ENCODE results near the gene LRRC43. TPM values are rescaled to one million over a fixed set of nuclear protein-coding genes. Genes with fewer than 3 reads are reported as not detected.

LRRC43 gene
- total and polyA plus RNA-seq, 10 of the 15 experiments (the other 5 are each of a cell fraction or from before 2014, with no cell fraction given): 0.23 TPM; not detected in 9

DNA sequence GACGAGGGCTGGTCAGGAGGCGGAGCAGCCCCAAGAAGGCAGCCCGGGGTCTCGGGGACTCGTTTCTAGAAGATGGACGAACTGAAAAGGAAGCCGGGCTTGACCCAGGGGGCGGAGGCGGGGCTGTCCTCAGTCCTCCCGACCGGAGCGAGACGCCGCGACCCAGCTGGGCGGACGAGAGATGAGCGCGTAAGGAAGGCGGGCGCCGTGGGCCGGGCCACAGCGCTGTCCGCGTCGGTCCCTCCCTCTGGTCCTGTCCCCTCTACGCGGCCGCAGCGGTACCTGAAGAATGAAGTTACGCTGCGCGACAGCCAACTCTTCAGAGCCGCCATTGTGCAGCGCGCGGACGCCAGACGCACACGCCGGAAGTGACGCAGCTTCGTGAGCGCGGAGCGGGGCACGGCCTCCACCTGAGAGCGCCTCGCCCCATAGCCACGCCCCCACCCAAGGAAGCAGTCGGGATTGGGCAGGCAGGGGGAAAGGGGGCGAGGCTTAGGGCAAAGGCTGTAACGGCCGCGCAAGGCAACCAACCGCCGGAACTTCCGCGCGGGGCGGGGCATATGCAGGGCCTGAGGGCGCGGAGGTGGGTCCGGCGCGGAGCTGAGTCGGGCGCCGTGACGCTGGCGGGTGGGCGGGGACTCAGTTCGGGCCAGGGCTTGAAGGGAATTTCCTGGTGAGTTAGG, 42.9 kb downstream of the LRRC43 start, which contains the start of gene DIABLO (continued):
- TF ChIP-seq RBBP5 (conservative IDR thresholded peaks at IDR 0.05) (0 out of 2 replicates have a peak, but pooled peaks have one; percentile 61), LARP7 (IDR thresholded peaks at IDR 0.05) (peak; percentile 95), CHD2 (IDR thresholded peaks at IDR 0.05; ENCODE audit: borderline replicate concordance, low read depth, low read length) (0 out of 2 replicates have a peak, but pooled peaks have one; percentile 38), SUPT20H (IDR thresholded peaks at IDR 0.05; ENCODE audit: borderline replicate concordance, control insufficient read depth, low read depth, low read length) (no peak), TCF7 (IDR thresholded peaks at IDR 0.05; ENCODE audit: borderline replicate concordance) (no peak)

DNA sequence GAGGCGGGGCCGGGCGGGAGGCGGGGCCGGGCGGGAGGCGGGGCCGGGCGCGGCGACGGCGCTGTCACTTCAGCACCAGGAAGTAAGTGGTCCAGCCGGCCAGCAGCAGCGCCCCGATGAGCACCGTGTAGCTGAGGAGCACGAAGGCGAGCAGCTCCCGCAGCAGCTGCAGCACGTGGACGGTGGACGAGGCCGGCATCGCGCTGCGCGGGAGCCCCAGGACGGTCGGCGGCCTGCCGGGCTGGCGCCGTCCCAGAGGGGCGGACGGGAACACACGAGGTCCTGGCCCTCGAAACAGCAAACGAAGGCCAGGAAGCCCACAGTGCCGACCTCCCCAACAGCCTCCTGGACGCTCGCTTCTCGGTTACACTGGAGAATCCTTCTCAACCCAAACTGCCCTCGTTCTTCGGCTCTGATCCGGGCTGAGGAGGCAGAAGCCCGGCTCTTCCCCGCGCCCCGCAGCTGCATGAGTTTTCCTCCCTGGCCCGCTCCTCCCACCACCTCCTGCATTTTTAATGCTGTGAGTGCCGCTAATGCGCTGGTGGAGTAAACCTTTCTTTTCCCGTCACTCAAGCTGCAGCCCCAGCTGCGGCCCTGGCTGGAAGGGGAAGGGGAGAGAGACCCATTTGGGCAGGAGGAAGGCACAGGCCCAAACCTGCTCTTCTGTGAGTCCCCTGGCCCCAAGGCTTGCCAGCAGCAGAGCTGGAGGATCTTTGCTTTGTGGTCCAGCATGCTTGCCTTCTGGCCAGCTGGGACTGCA, 43.6 kb downstream of the LRRC43 start:
- ChIA-PET RAD21 (ENCODE audit: unreplicated experiment) (interaction anchor here (0.9 to 1.2 kb wide), 3 partner anchors 40 to 308 kb away, joined by 3 to 10 read pairs (median 3); partner anchors contain the start of gene CFAP251), SMC1A (ENCODE audit: uncharacterized antibody, unreplicated experiment) (interaction anchor here (0.5 to 1.8 kb wide), 6 partner anchors 14 to 338 kb away, joined by 3 to 7 read pairs (median 4); partner anchors contain the start of genes PSMD9 and VPS33A), CTCF (interaction anchor here (2.3 to 2.4 kb wide), 2 partner anchors 41 to 130 kb away, joined by 6 to 9 read pairs; no protein-coding TSS in a partner anchor), POLR2A (interaction anchor here (0.6 to 1.5 kb wide), 7 partner anchors 10 to 805 kb away, joined by 3 to 4 read pairs (median 4); no protein-coding TSS in a partner anchor)
- DNase-seq (ENCODE audit: low read depth, low spot score) (no peak), ATAC-seq (peak; percentile 73), FAIRE-seq (no peak)
- H3K4me3 ChIP-seq: peak overlapping the region; percentile 65
- BruUV-seq (replicated peaks): no TSS peak
- peaks cover 0 to 6% of the 10 kb centered on the region in 2 experiments; a peak in 3 of 4 replicates for H3K36me3 ChIP-seq (ENCODE audit: control insufficient read depth in 2 of 2, insufficient read depth in 2 of 2, low read length in 1 of 2)
- peaks cover 16% of the 10 kb centered on the region for H3K4me1 ChIP-seq (ENCODE audit: control insufficient read depth, insufficient read depth, low read length)
- H3K4me2 ChIP-seq (ENCODE audit: control insufficient read depth, insufficient read depth): peak overlapping the region; percentile 96
- H4K20me1 ChIP-seq (ENCODE audit: control insufficient read depth, insufficient read depth): no peaks in the 10 kb centered on the region; the same call in 1 of the 2 replicates
- no peaks in the 10 kb centered on the region for H3K9me3 ChIP-seq (replicated peaks; ENCODE audit: control insufficient read depth, insufficient read depth, low read length)
- H3K27ac ChIP-seq (ENCODE audit: control insufficient read depth, insufficient read depth): no peak overlapping the region
- peaks cover 23% of the 10 kb centered on the region for H3K79me2 ChIP-seq (ENCODE audit: control insufficient read depth, insufficient read depth, low read length)
- H3K9ac ChIP-seq (ENCODE audit: control insufficient read depth, insufficient read depth, low read length): no peak overlapping the region
- WGBS (ENCODE audit: insufficient coverage, insufficient replicate concordance, low lambda C conversion rate, missing lambda C conversion rate): 13% methylated on average over 41 of the region's 55 CpGs
- in situ Hi-C loops (cut with MboI): no loop called here
- H2AFZ ChIP-seq (ENCODE audit: control insufficient read depth, low read depth, low read length): peak overlapping the region; percentile 82
- no peaks in the 10 kb centered on the region for H3K27me3 ChIP-seq (replicated peaks in 1 of 2; ENCODE audit: control insufficient read depth in 2 of 2, insufficient read depth in 2 of 2, low read length in 1 of 2)
- intact Hi-C loops (cut with micrococcal nuclease; ENCODE audit: unreplicated experiment): loop anchor here (1.0 kb wide), 1 partner anchor 40 kb away; the partner anchor contains the start of gene VPS33A
- TF ChIP-seq, protein P1, sequence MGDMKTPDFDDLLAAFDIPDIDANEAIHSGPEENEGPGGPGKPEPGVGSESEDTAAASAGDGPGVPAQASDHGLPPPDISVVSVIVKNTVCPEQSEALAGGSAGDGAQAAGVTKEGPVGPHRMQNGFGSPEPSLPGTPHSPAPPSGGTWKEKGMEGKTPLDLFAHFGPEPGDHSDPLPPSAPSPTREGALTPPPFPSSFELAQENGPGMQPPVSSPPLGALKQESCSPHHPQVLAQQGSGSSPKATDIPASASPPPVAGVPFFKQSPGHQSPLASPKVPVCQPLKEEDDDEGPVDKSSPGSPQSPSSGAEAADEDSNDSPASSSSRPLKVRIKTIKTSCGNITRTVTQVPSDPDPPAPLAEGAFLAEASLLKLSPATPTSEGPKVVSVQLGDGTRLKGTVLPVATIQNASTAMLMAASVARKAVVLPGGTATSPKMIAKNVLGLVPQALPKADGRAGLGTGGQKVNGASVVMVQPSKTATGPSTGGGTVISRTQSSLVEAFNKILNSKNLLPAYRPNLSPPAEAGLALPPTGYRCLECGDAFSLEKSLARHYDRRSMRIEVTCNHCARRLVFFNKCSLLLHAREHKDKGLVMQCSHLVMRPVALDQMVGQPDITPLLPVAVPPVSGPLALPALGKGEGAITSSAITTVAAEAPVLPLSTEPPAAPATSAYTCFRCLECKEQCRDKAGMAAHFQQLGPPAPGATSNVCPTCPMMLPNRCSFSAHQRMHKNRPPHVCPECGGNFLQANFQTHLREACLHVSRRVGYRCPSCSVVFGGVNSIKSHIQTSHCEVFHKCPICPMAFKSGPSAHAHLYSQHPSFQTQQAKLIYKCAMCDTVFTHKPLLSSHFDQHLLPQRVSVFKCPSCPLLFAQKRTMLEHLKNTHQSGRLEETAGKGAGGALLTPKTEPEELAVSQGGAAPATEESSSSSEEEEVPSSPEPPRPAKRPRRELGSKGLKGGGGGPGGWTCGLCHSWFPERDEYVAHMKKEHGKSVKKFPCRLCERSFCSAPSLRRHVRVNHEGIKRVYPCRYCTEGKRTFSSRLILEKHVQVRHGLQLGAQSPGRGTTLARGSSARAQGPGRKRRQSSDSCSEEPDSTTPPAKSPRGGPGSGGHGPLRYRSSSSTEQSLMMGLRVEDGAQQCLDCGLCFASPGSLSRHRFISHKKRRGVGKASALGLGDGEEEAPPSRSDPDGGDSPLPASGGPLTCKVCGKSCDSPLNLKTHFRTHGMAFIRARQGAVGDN (IDR thresholded peaks at IDR 0.05): peak; percentile 90
- TF ChIP-seq BACH1 (IDR thresholded peaks at IDR 0.05; ENCODE audit: borderline replicate concordance) (peak; percentile 46; the same call in 1 of the 2 replicates), SIN3A (IDR thresholded peaks at IDR 0.05; ENCODE audit: low read depth, low read length) (peak; percentile 91), SREBF1 (IDR thresholded peaks at IDR 0.05; ENCODE audit: low read length) (no peak), BRCA1 (IDR thresholded peaks at IDR 0.05; ENCODE audit: low read depth, low read length) (no peak), NFXL1 (IDR thresholded peaks at IDR 0.05; ENCODE audit: borderline replicate concordance) (peak; percentile 72; the same call in 1 of the 2 replicates), ESRRA (IDR thresholded peaks at IDR 0.05; ENCODE audit: low read length) (no peak), SMARCA5 (IDR thresholded peaks at IDR 0.05) (no peak), BHLHE40 (IDR thresholded peaks at IDR 0.05; ENCODE audit: borderline replicate concordance in 1 of 2, low read depth in 2 of 2, low read length in 1 of 2) (peak in 1 of 2 experiments; percentile 75; a peak in 2 of 4 replicates)
- TF ChIP-seq, protein P2, sequence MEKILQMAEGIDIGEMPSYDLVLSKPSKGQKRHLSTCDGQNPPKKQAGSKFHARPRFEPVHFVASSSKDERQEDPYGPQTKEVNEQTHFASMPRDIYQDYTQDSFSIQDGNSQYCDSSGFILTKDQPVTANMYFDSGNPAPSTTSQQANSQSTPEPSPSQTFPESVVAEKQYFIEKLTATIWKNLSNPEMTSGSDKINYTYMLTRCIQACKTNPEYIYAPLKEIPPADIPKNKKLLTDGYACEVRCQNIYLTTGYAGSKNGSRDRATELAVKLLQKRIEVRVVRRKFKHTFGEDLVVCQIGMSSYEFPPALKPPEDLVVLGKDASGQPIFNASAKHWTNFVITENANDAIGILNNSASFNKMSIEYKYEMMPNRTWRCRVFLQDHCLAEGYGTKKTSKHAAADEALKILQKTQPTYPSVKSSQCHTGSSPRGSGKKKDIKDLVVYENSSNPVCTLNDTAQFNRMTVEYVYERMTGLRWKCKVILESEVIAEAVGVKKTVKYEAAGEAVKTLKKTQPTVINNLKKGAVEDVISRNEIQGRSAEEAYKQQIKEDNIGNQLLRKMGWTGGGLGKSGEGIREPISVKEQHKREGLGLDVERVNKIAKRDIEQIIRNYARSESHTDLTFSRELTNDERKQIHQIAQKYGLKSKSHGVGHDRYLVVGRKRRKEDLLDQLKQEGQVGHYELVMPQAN (conservative IDR thresholded peaks at IDR 0.05): peak; percentile 92

Measured in GM12878 (cell line).